Transverse colon (tissue), 3 donors: ENCODE data around the gene ELN.

ENCODE experiments used
- CTCF ChIP-seq, 5 experiments: fragments of 200-600 bp in 3 of 5; fragments of 450-650 bp in 2 of 5; sonication (generic) in 3 of 5; IDR thresholded peaks; 1 replicate in 2 of 5; 2 replicates in 3 of 5; pipeline ENCODE4 v1.5.1; 2016 to 2017; ENCODE audit warnings: antibody characterized with exemption in 5 of 5, inconsistent platforms in 3 of 5, mild to moderate bottlenecking in 2 of 5, moderate library complexity in 1 of 5
- EP300 ChIP-seq: sonication (generic); formaldehyde crosslinking; IDR thresholded peaks from one replicate; pipeline ENCODE4 v1.6.1; 2017; ENCODE audit warnings: antibody characterized with exemption, low read depth
- POLR2A ChIP-seq: fragments of 450-650 bp; IDR thresholded peaks from one replicate; pipeline ENCODE4 v1.6.1; 2016; ENCODE audit warnings: antibody characterized with exemption, mild to moderate bottlenecking, moderate library complexity

GRCh38 chr7:74051193-74051592, 23.2 kb downstream of the ELN start:
- TF ChIP-seq CTCF (IDR thresholded peaks at IDR 0.05) (no peak), EP300 (no peak), POLR2A (no peak)
